ENCODE measurements around the gene TAF4. TPM values are rescaled to one million over a fixed set of nuclear protein-coding genes. Genes with fewer than 3 reads are reported as not detected.

TAF4 gene
- total RNA-seq, 1 donor from 2014 or later: 9.6 TPM

DNA sequence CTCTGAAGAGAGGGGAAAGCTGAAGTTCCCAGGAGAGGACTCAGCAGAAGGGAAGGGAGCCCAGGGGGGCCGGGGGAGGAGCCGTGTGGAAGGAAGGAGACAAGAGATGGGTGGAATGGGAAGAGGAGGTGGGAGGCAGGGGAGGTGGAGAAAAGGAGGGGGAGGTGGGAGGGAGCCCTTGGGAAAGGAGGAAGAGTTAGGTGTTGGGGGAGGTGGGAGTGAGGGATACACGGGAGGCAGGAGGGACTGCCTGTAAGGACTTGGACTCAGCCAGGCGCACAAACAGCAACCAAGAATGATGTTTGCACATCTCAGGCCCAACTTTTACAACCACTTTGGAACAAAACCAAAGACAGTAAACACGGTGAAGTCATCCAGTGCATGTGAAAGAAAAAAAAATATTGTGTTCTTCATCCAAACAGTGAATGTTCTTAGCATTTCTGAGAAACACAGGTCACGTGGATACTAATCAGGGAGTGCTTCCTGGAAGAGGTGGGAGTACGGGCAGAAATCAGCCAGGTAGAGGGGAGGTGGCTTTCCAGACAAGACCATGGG is 39.2 kb upstream of the TAF4 start:
- no peaks in the 10 kb centered on the region for H3K4me1 ChIP-seq
- H3K4me3 ChIP-seq: no peak overlapping the region
- TF ChIP-seq POLR2A (IDR thresholded peaks at IDR 0.05): no peak
- TF ChIP-seq POLR2AphosphoS5 (IDR thresholded peaks at IDR 0.05; ENCODE audit: insufficient read depth in 1 of 2, low read depth in 1 of 2): no peak
- TF ChIP-seq, protein P1, sequence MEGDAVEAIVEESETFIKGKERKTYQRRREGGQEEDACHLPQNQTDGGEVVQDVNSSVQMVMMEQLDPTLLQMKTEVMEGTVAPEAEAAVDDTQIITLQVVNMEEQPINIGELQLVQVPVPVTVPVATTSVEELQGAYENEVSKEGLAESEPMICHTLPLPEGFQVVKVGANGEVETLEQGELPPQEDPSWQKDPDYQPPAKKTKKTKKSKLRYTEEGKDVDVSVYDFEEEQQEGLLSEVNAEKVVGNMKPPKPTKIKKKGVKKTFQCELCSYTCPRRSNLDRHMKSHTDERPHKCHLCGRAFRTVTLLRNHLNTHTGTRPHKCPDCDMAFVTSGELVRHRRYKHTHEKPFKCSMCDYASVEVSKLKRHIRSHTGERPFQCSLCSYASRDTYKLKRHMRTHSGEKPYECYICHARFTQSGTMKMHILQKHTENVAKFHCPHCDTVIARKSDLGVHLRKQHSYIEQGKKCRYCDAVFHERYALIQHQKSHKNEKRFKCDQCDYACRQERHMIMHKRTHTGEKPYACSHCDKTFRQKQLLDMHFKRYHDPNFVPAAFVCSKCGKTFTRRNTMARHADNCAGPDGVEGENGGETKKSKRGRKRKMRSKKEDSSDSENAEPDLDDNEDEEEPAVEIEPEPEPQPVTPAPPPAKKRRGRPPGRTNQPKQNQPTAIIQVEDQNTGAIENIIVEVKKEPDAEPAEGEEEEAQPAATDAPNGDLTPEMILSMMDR (IDR thresholded peaks at IDR 0.05): no peak
- H3K9me3 ChIP-seq: peaks cover 13% of the 10 kb centered on the region
- DNase-seq (ENCODE audit: extremely low spot score in 2 of 2): no peak
- H3K36me3 ChIP-seq: no peaks in the 10 kb centered on the region
- H3K27me3 ChIP-seq: no peaks in the 10 kb centered on the region
- intact Hi-C loops (cut with DNase I): loop anchor here (5.0 kb wide), 1 partner anchor 1452 kb away; no protein-coding TSS in a partner anchor
- no peak overlapping the region for H3K27ac ChIP-seq

DNA sequence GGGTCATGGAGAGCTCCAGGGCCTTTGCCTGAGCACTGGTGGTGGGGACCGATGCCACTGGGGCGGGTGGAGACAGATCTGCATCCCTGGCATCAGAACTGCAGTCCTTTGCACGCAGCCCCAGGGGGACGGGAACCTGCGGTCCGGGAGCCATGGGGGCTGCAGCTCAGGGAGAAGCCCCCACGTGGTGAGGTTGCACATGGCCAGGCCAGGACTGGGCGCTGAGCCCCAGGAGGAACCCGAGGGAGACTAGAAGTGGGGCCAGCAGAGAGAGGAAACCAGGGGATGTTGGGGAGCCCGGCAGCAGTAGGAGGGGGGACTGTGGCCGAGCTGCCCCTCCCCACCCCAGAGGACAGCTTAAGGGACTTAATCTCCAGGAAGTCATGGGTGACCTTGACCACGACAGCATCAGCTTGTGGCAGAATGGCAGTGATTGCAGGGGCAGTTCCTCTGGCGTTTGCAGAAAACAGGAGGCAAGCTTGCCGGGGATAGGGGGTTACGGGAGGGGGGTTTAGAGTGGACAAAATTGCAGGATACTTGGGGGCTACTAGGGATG is 38.6 kb upstream of the TAF4 start:
- H3K9me3 ChIP-seq: peaks cover 9% of the 10 kb centered on the region
- no peaks in the 10 kb centered on the region for H3K36me3 ChIP-seq
- TF ChIP-seq POLR2AphosphoS5 (IDR thresholded peaks at IDR 0.05; ENCODE audit: insufficient read depth in 1 of 2, low read depth in 1 of 2) (no peak), POLR2A (IDR thresholded peaks at IDR 0.05) (no peak)
- TF ChIP-seq, protein P1 (IDR thresholded peaks at IDR 0.05): no peak
- no peak for DNase-seq (ENCODE audit: extremely low spot score in 2 of 2)
- intact Hi-C loops (cut with DNase I): no loop called here
- H3K4me3 ChIP-seq: no peak overlapping the region
- H3K27me3 ChIP-seq: no peaks in the 10 kb centered on the region
- H3K4me1 ChIP-seq: no peaks in the 10 kb centered on the region
- H3K27ac ChIP-seq: no peak overlapping the region

DNA sequence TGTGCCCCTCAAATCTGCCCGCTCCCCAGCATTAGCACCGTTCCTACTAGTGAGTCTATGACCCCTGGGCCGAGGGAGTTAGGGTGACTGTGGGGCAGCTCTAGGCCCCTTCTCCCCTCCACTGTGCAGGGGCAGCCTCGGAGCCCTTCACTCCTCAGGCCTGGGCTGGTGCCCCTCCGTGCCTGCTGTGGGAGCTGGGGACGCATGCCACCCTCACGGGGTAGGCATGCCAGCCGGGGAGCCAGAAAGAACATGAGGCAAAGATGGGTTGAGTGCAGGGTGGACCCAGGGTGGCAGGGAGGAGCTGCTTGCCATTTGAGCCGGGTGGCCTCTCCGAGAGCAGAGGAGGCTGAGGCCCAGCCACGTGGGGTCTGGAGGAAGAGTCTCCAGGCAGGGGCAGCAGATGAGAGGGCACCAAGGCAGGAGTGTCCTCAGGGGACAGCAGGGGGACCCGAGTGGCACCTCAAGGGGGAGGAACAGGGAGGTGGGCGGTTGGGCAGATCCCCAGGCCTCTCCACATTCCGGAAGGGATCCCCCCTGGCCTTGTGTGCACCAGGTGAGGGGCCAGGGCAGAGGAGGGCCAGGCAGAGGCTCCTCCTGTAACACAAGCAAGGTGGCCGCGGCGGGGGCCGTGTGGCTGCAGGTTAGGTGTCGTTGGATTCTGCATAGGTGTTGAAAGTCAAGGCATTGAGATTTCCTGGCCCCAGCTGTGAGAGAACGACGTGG is 38.0 kb upstream of the TAF4 start:
- no peak overlapping the region for H3K27ac ChIP-seq
- no peak for DNase-seq (ENCODE audit: extremely low spot score in 2 of 2)
- no peaks in the 10 kb centered on the region for H3K4me1 ChIP-seq
- H3K4me3 ChIP-seq: no peak overlapping the region
- no peaks in the 10 kb centered on the region for H3K27me3 ChIP-seq
- TF ChIP-seq, protein P1 (IDR thresholded peaks at IDR 0.05): no peak
- H3K9me3 ChIP-seq: peaks cover 9% of the 10 kb centered on the region
- H3K36me3 ChIP-seq: no peaks in the 10 kb centered on the region
- intact Hi-C loops (cut with DNase I): no loop called here

DNA sequence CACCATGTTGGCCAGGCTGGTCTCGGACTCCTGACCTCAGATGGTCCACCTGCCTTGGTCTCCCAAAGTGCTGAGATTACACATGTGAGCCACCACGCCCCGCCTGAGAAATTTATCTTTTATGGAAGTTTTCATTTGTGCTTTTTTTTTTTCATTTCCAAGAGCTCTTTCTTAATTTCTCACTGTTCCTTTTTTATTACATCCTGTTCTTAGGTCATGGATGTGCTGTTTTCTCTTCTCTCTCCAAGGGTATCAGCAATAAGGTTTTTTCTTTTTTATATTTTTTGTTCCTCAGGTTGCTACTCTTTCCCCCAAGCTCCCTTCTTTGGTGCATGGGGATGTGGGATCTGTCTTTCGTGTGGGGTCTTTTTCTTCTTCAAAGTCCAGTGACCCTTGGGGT is 35.4 kb upstream of the TAF4 start:
- no peaks in the 10 kb centered on the region for H3K9me3 ChIP-seq
- H3K4me3 ChIP-seq: no peak overlapping the region
- TF ChIP-seq, protein P1 (IDR thresholded peaks at IDR 0.05): no peak
- TF ChIP-seq POLR2A (IDR thresholded peaks at IDR 0.05): no peak
- TF ChIP-seq POLR2AphosphoS5 (IDR thresholded peaks at IDR 0.05; ENCODE audit: insufficient read depth in 1 of 2, low read depth in 1 of 2): no peak
- no peak overlapping the region for H3K27ac ChIP-seq
- no peaks in the 10 kb centered on the region for H3K4me1 ChIP-seq
- no peak for DNase-seq (ENCODE audit: extremely low spot score in 2 of 2)
- H3K36me3 ChIP-seq: no peaks in the 10 kb centered on the region
- H3K27me3 ChIP-seq: no peaks in the 10 kb centered on the region
- intact Hi-C loops (cut with DNase I): no loop called here

DNA sequence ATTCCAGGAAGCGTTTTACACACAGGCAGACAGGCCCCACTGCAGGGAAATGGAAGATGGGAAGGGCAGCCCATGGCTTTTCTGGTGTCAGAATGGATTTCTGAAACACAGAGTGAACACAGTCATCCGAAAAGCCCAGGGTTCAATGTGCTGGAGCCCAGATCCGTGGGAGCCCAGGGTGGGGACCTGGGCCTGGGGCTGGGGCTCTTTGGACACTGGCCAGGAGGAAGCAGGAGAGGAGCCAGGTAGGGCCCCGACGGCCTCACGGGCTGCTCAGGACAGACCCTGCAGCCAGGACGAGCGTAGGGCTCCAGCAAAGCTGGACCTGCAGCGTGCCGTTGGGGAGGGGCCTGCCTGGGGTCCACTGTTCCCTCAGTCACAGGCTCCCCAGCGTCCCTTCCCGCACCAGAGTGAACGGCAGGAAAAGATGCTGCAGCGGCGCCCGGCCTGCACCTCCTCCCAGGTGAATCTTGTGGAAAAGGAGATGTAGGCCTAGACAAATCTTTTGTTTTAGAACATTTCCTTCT is 32.3 kb upstream of the TAF4 start:
- Histone ChIP-seq H3K36me3 (no peaks in the 10 kb centered on the region), H3K4me3 (no peak overlapping the region), H3K4me1 (no peaks in the 10 kb centered on the region), H3K9me3 (no peaks in the 10 kb centered on the region), H3K27ac (no peak overlapping the region), H3K27me3 (no peaks in the 10 kb centered on the region)
- intact Hi-C loops (cut with DNase I): no loop called here
- no peak for DNase-seq (ENCODE audit: extremely low spot score in 2 of 2)
- TF ChIP-seq, protein P1 (IDR thresholded peaks at IDR 0.05): no peak
- TF ChIP-seq POLR2A (IDR thresholded peaks at IDR 0.05) (no peak), POLR2AphosphoS5 (IDR thresholded peaks at IDR 0.05; ENCODE audit: insufficient read depth in 1 of 2, low read depth in 1 of 2) (no peak)

Data from vagina (tissue), 2 donors.